GM18907 (cell line): ENCODE results near the gene RANBP10.
"Not testable (repeated sequence)": the region's sequence is repeated elsewhere in the genome, so short reads cannot be mapped to it uniquely, and the experiment has no call there.

Experiments
- ATAC-seq: cut with Tn5 transposase; IDR thresholded peaks from one replicate; pipeline ENCODE4 v1.9.1; 2021; ENCODE audit warnings: mild to moderate bottlenecking, moderate library complexity; ENCODE audit not compliant: unreplicated experiment

Gene RANBP10

DNA sequence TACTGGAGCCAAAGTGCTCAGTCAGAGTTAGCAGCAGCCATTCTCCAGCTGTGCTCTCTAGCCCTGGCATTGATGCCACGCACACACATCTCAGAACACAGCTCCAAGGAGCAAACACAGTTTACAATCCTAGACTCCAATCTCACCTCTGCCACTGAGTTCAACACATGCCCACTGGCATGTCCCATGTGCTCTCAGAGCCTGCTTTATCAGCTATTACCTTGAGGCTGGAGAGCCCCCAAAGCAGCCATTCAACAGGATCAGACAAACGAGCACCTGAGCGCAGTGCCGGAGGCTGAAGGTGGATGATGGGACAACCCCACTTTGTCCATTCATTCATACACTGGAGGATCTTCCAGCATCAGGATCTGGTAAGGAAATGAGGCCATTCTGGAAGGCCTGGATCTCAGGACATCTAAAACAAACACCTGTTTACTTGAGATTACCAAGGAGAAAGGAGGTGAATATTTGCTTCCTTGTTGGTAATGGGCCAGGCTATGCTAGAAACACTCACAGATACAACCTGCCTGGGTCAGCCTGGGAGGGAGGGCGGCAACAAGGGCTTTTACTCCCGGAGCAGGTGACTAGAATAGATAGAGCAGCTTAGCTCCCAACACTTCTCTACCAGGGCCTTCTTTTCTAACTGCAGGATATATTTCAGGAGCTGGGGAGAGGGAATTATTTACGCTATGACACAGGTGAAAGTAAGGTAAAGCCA lies 25.4 kb downstream of the RANBP10 start:
- ATAC-seq, result no peak

DNA sequence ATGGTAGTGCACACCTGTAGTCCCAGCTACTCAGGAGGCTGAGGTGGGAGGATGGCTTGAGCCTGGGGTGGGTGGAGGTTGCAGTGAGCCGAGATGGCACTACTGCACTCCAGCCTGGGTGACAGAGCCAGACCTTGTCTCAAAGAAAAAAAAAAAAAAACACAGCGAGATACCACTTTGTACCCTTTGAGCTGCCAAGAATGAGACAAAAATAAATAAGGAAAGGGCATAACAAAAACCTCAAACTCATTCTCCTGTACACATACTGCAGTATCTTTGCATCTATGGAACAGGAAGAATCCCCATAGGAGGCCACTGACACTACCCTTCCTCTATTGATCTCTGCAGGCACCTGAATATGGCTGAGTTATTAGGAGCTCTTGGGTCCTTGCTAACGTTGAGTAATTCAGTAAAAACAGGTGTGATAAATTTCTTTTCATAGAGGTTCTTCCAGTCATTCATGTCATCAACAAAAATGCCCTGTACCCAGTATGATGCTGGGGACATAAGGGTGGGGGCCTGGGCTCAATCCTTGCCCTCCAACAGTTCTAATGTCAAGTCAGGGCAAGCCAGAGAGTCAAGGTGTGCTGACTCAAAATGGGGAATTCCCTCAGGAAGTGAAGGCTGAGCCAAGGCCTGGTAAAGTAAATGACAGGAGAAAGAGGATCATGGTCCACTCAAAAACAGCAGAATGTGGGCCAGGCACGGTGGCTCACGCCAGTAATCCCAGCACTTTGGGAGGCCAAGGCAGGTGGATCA lies 26.9 kb downstream of the RANBP10 start:
- ATAC-seq, result no peak

DNA sequence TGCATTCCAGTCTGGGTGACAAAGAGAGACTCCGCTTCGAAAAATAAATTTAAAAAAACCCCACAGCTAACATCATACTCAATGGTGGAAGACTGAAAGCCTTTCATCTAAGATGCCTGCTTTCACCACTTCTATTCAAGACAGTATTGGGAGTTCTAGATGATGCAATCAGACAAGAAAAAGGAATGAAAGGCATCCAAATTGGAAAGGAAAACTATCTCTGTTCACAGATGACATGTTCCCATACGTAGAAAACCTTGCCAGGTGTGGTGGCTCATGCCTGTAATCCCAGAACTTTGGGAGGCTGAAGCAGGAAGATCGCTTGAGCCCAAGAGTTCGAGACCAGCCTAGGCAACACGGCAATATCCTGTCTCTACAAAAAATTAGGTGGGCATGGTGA lies 31.1 kb downstream of the RANBP10 start:
- no peak for ATAC-seq

DNA sequence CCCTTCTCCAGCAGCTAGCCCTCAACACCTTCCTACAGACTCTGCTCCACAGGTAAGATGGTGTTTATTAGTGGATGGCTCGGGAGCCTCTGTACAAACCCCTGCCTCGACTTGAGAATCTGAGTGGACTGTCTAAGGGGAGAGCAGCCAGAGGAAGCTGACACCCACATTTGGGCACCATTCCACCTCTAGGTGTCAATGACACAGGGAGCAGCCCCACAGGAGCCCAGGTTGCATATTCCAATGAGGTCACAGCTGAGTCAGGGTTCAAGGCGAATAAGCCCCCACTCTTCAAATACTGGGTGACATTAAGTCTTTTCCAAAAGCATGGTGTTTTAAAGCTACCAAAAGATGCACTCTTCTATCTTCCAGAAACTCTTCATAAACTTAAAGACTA lies 31.9 kb downstream of the RANBP10 start:
- no peak for ATAC-seq

DNA sequence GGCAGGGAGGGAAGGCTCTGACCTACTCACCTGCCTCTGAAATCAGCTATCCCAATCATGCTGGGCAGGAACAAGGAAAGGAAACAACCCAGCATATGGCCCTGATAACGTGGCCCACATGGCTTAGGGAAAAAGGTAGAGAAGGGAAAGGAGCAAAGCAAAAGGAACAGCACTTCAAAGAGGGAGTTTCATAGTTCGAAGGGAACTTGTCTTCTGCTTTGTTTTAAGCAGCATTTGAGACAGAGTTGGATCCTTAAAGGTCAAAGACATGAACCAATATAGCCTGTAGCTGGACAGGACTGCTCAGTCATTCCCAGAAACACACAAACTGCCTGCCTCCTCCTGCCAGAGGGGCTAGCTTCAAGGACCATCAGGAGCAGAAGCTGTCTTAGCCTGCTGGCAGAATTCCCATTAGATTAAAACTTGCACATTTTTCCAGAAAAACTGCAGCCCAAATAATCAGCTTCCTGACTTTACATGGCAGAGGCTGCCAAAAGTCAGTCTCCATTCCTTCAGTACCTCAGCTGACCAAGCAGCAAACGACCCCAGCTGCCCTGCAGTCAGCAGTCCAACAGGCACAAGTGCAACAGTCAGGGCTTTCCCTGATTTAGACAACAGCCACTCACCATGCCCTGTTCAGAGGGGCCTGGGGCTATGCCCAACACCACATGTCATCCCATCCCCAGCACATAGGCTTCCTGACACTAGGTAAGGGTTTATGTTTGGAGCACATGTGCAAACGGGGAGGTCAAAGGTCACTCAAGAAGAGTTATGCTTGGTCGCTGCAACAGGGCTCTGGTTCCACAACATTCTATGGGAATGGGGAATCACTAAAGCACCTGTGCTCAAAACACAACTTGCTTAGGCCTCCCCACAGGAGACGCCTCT lies 32.5 kb downstream of the RANBP10 start:
- no peak for ATAC-seq

DNA sequence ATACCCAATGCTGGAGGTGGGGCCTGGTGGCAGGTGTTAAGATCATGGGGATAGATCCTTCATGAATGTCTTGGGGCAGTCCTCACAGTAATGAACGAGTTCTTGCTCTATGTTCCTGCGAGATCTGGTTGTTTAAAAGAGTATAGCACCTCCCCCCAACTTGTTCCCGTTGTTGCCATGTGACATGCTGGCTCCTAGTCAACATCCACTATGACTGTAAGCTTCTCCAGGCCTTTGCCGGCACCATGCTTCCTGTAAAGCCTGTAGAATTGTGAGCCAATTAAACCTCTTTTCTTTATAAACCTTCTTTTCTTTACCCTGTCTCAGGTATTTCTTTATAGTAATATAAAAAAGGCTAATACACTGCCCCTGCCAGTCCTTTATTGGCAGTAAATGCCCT lies 33.3 kb downstream of the RANBP10 start:
- no peak for ATAC-seq

DNA sequence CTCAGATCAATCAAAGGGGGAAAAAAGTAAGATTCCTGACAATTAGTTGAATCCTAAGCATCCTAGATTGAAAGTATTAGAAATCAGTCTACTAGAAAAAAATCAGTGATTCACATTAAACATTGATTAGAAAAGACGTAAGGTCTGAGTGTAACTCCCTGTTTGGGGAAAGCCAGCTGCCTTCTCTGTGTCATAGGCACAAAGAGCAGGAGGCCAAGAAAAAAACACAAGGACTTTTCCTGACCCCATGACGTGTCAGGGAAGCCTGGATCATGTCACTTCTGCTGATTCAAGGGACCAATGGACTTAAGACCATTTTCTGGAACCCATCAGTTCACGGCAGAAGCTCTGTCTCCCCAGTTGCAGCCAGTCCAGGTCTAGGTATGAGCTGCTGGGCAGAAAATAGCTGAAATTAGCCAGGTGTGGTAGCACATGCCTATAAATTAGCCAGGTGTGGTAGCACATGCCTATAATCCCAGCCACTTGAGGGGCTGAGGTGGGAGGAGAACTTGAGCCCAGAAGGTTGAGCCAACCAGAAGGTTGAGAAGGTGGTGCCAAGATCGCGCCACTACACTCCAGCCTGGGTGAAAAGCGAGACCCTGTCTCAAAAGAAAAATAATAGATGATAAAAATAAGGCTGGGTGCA lies 35.9 kb downstream of the RANBP10 start:
- no peak for ATAC-seq

DNA sequence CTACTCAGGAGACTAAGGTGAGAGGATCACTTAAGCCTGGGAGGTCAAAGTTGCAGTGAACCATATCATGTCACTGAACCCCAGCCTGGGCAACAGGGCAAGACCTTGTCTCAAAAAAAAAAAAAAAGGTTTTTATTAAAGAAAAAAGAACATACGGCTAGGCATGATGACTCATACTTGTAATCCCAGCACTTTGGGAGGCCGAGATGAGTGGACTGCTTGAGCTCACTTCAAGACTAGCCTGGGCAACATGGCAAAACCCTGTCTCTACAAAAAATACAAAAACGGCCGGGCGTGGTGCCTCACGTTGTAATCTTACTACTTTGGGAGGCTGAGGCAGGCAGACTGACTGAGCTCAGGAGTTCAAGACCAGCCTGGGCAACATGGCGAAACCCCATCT lies 38.4 kb downstream of the RANBP10 start:
- no peak for ATAC-seq

DNA sequence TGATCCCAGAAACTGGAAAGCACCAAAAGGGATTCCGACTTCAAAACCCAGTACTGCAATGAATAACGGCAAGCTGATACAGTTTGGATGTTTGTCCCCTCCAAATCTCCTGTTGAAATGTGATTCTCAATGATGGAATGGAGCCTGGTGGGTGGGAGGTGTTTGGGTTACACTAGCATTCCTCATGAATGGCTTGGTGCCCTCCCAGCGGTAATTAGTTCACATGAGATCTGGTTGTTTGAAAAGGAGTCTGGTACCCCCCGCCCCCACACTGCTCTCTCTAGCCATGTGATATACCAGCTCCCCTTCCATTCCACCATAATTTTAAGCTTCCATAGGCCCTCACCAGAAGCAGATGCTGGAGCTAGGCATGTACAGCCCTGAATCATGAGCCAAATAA lies 40.1 kb downstream of the RANBP10 start:
- no peak for ATAC-seq

DNA sequence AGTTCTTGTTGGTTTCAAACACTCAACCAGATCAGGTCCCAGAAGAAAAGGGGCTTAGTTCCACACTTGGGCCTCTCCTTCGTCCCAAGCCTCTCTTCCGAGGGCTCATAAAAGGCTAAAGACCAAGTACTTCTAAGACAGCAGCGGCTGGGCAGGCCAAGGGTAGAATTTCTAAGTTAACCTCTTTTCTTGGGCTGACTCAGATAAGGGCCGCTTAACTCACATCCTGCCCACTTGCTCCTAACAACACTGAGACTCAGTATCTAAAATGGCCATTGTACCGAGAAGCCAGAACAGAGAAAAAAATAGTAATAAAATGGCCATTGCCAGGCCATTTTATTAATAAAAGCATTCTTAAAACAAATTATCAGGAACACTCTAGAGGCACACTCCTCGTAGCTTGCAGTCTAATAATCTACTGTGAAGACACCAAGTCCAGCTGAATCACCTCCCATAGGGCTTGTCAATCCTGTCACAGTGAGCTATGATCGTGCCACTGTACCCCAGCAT lies 42.1 kb downstream of the RANBP10 start:
- no peak for ATAC-seq

DNA sequence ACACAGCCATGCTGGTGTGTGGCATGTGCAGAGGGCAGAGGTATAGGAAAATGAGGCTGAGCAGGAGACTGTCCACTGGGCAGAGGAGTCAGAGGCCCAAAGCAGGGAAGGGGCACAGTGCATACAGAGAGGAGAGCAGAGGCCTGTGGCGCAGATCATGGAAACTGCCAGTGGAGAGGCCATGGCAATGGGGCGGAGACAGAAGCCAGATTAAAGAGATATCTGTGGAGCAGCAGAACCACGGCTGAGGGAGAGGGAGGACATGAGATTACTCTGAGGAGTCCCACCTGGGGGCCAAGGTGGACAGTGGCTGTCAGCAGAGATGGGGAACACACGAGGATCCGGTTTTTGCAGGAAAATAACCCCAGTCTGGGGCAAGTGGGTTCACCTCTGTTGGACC lies 43.3 kb downstream of the RANBP10 start:
- ATAC-seq, result no peak

DNA sequence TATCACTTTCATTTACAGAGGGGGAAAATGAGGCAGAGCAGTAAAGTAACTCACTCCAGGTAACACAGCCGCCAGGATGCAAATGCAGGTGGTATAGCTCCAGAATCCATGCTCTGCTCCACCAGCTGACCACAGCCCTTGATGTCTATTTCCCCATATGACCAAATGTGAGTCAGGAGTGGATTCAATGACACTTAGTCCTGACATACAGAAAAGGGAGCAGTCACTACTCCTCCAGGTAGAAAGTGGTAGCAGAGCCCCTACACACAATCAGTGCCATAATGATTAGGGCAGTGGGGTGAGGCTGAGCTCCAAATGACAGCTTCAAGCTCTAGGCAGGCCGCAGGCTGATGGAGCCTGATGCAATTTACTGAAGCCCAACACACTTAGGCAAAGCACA lies 44.0 kb downstream of the RANBP10 start:
- no peak for ATAC-seq

DNA sequence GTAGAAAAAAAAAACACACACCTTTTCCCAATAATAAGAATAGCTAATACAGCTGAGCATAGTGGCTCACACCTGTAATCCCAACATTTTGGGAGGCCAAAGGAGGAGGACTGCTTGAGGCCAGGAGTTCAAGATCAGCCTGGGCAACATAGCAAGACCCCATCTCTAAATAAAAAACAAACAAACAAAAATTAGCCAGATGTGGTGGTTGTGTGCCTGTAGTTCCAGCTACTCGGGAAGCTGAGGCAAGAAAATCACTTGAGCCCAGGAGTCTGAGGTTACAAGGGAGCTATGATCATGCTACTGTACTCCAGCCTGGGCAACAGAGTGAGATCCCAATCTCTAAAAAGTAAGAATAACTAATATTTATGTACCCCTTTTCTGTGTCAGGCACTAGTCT lies 44.4 kb downstream of the RANBP10 start:
- ATAC-seq, result no peak

DNA sequence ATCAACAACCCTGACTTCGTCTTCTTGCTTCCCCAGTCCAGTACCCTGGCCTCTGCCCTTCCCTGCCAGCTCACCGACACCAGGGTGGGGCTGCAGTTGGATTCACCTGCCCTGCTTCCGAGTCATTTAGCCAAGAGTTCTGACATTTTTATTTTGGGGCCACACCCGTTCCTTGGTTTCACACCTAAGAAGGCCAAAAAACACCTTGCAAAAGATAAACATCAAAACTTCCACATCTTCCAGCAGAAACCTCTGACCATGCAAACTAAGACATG lies 45.5 kb downstream of the RANBP10 start:
- ATAC-seq, result no peak

DNA sequence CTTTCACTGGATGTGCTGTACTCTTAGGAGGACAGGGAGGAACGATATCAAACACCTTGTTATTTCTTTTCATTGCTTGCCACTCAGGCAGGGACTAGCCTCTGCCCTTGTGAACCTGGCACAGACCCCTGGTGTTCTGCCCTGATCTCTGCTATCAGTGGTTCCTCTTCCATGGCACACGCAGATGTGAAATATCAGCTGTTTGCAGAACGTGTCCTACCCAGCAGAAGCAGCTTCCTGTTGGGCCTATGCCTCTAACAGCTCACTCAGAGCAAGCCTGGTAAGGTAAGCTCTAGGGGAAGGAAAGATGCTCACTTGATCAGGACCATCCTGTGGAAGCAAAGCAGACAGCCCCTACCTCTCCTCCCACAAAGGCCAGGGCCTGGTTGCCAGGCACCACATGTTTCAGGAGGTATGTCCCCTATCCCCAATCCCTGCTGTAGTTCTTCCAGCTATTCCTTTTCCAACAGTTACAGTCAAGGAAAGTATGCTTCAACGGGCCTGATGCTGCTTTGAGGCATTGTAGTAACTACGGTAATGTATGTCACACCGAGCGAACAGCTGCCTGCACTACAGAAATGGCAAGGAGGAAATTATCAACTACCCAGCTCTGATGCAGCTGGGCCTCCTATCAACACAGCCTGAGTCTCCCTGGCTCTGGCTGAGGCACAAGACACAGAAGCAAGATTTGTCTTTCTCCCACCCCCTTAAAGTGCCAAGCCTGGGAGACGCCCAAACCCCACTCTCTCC lies 46.0 kb downstream of the RANBP10 start:
- no peak for ATAC-seq

DNA sequence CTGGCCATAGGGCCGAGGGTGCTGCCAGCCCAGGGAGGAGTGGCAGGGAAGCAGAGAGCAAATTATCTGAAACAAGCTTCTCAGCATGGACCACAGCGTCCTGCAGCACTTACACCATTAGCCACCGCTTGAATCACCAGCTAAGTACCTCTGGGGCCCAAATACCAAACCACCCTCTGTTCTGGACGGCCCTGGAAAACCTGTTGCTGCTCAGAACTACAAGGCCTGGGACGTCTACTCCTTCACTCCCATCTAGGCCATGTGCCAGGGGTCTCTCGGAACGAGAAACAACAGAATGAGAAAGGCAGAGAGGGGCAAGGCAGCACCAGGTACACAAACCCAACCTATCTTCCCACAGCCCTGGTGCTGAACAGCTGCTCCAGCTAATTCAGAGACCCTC lies 47.4 kb downstream of the RANBP10 start:
- no peak for ATAC-seq

DNA sequence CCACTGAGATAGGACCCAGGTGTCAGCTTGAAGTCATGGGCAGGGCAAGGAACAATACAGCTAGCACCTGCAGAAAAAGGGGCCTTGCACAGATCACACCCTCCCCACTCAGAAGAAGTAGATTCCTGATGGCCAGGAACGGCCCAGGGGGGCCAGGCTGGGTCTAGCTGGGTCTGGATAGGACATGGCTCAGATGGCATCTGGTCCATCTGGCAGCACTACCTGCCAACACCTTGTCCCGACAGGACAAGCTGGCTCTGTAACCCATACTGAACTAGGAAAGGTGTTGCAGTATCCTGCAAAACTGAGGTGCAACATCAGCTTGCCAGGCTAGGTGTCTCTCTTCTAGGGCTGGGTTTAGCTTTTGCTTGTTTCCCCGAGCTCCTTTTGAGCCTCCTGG lies 48.4 kb downstream of the RANBP10 start:
- no peak for ATAC-seq

DNA sequence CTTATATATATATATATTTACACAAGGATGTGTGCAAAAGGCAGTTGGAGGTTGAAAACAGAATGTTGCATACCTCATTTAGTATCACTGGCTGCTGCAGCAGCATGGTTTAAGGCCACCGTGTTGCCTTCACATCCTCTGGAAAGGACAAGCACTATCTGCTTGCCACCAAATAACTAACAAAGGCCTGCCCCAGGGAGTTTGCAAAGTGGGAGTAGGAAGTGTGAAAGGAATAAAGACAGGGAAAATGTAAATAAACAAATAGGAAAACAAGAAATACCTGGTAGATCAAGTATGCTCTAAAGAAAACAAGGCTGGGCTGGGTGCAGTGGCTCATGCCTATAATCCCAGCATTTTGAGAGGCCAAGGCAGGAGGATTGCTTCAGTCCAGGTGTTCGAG lies 53.7 kb downstream of the RANBP10 start:
- no peak for ATAC-seq

DNA sequence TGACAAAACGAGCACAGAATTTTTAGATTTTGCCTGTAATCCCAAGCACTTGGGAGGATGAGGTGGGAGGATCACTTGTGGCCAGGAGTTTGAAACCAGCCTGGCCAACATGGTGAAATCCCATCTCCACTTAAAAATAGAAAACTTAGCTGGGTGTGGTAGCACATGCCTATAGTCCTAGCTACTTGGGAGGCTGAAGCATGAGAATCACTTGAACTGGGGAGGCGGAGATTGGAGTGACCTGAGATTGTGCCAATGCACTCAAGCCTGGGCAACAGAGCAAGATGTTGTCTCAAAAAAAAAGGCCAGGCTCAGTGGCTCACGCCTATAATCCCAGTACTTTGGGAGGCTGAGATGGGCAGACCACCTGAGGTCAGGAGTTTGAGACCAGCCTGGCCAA lies 55.0 kb downstream of the RANBP10 start:
- not testable (repeated sequence) for ATAC-seq

DNA sequence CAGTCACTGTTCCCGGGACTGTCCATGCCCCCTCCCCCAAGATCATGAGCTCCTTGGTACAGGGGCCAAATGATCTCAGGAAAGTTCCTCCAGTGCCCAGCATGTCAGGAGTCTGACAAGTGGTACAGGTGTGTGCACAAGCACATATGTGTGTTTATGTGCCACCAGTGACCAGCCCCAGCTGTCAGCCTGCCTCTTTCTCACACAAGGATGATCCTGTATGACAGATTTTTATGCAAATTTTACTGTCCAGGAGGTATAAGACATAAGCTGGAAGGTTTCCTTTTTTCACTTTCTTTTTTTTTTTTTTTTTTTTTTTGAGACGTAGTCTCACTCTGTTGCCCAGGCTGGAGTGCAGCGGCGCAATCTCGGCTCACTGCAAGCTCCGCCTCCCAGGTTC lies 55.9 kb downstream of the RANBP10 start:
- peak; percentile 71 for ATAC-seq
